Amniotic epithelial cell (primary cell): ENCODE measurements around the gene C19orf33.

Experiments
- DNase-seq: peaks from one replicate; pipeline ENCODE4 v3.0.0-alpha.2; 2010; ENCODE audit warnings: low read depth

Gene C19orf33

GRCh38 chr19:38280030-38280921, 23.8 kb upstream of the C19orf33 start:
- no peak for DNase-seq

DNA sequence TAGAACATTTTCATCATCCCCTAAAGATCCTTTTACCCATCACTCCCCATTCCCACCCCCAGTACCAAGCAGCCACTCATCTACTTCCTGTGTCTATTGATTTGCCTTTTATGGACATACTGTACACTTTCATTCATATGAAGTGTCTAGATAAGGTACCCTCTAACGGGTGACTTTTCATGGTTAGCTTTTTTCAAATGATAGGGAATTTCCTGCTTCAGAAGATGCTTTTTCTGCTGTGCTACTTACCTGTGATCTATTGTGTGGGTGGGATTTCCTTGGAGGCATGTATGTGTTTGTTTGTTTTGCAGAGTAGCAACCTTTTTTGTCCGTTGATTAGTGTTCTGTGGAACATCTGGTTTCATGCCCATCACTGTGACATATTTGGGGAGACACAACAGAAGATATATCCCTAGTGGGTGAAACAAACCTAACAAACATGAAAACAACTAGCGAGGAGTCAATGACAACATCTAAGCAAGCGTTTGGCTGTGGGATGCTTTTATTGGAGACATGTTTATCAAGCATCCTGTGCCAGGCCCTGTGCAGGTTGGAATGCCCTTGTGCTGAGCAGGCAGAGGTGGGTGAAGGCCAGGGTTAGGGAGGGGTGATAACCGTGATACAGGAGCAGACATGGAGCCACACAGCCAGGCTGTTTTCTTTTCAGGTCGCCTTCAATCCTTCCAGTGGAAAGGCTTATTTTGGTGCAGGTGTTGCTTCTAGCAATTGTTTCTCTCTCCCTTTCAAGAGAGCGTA, 22.1 kb upstream of the C19orf33 start:
- DNase-seq = no peak

DNA sequence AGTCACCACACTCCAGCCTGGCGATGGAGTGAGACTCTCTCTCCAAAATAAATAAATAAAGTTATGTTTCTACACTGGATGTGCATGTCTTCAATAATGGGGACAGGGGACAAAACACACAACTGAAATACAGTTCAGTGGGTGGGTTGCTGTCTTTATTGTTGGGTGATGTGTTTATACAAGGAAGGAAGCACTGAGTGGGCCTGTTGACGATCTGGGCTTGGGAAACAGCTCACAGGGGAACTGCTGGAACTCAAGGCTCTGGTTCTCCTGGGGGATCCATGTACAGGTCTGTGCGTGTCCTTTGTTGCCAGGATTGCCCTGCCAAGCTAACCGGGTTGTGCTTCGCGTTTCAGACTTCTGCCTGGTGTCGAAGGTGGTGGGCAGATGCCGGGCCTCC, 20.8 kb upstream of the C19orf33 start:
- no peak for DNase-seq

DNA sequence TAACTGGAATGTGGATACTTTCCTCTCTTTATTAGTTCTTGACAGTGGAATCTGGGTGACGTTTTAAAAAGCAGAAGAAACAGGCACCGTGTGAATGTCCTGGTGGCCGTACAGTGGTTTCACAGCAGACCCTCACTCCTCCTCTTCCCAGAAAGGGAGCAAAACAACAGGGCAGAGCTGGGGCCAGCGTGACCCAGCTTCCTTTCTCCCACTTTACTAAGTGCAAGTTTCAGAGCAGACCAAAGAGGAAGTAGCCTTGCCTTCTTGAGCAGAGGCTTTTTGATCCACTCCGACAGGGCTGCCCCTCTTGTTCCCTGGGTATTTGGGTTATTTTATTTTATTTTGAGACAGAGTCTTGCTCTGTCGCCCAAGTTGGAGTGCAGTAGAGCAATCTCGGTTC, 19.6 kb upstream of the C19orf33 start:
- no peak for DNase-seq

- DNase-seq = peak; percentile 28
Observed at GRCh38 chr19:38285567-38285966, 18.5 kb upstream of the C19orf33 start.

DNA sequence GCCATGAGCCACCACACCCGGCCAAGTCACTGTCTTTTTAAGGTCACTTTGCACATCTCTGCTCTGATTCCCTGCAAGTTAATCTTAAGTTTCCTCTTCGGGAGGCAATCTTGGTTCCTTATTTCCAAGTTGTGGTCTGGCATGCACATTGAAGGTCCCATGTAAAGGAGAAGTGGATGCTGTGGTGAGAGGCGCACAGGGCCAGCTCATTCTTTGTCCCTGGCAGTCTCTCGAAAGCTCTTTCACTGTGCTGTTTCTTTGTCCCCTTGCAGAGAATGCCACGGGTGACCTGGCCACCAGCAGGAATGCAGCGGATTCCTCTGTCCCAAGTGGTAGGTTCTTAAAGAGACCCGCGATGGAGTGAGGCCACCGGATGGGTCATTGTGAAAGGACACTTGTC, 16.4 kb upstream of the C19orf33 start:
- DNase-seq = no peak

DNA sequence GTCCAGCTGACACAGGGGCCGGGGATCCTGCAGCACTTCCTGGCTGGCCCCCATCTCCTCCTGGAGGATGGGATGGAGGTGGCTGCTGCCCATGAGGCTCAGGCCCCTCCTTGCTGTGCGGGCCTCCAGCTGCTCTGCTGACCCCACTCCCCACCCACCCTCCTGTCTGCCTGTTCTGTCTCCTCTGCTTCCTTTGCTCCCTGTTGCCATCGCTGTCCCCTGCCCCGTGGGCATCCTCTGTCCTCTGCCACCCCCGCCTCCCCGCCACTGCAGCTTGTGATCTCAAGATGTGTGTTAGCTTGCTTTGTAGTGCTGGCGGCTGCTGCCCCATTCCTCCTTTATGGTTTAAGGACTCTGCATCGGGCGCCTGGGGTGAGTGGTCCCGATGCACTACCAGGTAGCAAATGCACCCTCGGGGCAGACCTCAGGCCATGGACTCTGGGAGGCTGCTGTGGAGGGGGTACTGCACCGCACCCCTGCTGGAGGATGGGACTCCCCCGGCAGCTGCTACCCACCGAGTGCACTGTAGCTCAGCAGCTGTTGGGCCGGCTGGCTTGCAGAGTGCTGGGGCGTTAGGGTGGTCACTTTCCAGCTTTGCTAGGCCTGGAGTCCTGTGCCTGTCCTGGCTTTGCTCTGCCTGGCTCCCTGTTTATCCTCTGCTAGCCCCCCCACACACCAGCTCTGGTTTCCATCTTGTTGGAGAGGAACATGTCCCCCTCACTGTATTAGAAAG, 15.8 kb upstream of the C19orf33 start:
- DNase-seq = no peak

DNA sequence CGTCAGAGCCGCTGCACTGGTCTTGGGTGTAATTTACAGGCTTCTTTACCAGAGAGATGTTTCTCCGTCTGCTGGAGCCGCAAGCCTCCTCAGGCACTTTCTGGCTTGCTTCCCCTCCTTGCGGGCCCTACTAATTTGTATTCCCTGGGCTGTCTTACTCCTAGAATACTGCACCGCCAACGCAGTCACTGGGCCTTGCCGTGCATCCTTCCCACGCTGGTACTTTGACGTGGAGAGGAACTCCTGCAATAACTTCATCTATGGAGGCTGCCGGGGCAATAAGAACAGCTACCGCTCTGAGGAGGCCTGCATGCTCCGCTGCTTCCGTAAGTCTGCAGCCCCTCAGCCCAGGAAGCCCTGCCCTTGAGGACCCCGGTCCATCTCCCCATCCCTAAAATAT, 14.1 kb upstream of the C19orf33 start:
- no peak for DNase-seq

GRCh38 chr19:38290631-38291147, 13.4 kb upstream of the C19orf33 start:
- peak; percentile 86 for DNase-seq

DNA sequence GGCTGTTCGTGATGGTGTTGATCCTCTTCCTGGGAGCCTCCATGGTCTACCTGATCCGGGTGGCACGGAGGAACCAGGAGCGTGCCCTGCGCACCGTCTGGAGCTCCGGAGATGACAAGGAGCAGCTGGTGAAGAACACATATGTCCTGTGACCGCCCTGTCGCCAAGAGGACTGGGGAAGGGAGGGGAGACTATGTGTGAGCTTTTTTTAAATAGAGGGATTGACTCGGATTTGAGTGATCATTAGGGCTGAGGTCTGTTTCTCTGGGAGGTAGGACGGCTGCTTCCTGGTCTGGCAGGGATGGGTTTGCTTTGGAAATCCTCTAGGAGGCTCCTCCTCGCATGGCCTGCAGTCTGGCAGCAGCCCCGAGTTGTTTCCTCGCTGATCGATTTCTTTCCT, 12.2 kb upstream of the C19orf33 start:
- DNase-seq = no peak

GRCh38 chr19:38293281-38293680, 10.8 kb upstream of the C19orf33 start:
- no peak for DNase-seq

DNA sequence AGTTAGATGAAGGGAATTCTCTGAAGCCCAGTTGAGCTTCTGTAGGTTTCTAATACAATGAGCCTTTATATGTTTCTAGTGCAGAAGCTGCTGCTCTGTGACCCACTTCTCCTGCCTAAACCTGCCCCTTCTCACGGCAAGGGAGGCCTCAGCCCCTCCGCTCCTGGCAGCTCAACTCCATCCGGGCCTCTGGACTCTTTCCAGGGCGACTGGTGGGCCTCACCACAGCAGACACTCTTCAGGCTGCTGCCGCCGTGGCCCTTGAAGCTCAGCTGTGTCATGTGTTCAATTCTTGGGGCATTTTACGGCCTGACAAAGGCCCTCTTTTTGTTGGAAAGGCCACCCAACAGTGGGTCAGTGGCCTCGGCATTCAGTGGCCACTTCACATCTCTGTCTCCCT, 10.0 kb upstream of the C19orf33 start:
- DNase-seq = no peak

DNA sequence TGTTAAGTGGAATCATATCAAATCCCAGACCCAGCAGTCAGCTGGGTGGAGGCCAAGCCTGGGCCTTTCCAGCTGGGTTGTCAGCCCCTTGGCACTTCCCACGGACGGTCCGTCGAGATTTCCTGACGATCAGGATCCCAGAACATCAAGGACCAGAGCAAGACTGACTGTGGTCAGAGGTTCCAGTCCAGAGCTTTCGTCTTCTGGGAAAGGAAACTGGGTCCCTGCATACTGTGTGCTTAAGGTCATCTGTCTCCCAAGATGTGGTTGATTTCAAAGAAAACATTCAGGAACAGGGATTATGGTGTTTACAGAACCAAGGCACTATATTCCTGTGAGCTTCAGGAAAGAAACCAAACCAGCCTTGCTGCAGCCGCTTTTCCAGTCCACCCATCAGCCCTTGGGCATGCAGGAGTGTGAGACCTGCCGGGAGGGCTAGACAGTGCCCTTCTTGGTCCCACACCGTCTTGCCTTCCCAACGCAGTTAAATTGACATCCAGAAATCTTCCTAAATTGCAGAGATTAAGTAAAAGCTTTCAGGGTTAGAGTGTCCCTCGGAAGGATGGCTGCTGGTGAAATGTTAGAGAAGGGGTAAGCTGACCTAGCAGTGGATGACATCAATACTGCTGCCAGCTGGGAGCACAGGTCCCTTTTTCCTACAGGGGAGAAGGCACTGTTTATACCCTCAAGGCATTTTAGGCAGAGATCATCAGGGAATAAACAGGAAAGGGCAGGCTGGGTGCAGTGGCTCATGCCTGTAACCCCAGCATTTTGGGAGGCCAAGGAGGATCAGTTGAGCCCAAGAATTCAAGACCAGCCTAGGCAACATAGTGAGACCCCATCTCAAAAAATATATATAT, 5.0 kb upstream of the C19orf33 start:
- peak; percentile 81 for DNase-seq

DNA sequence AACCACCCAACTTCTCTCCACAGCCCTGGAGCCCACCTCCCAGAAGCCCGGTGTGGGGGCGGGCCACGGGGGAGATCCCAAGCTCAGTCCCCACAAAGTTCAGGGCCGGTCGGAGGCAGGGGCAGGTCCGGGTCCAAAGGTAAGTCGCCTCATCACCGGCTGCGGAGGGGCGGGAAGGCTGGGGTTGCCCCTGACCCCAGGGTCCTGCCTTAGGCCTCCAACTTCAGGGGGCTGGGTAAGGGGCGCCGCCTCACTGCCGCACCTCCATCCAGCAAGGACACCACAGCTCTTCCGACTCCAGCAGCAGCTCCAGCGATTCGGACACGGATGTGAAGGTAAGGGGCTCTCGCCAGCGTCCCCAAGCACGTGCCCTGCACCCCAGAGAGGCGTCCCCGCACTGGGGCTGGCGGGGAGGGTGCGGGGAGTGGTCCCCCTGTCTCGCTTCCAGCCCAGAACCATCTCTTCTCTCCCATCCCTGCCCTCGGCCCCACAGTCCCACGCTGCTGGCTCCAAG, 358 bp downstream of the C19orf33 start:
- DNase-seq = no peak

GRCh38 chr19:38304866-38305429, 897 bp downstream of the C19orf33 start:
- DNase-seq = peak; percentile 68

DNA sequence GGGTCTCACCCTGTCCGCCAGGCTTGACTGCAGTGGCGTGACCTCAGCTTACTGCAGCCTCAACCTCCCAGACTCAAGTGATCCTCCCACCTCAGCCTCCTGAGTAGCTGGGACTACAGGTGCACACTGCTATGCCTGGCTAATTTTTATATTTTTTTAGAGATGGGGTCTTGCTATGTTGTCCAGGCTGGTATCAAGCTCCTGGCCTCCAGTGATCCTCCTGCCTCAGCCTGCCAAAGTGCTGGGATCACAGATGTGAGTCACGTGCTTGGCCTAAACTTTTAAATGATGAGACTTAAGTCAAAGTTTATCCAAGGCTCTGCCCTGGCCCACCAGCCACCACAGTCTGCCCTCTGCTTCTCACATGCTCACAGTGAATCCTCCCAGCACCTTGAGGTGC, 2.2 kb downstream of the C19orf33 start:
- DNase-seq = no peak

- DNase-seq = no peak
Observed at GRCh38 chr19:38307076-38307475, 3.0 kb downstream of the C19orf33 start.

DNA sequence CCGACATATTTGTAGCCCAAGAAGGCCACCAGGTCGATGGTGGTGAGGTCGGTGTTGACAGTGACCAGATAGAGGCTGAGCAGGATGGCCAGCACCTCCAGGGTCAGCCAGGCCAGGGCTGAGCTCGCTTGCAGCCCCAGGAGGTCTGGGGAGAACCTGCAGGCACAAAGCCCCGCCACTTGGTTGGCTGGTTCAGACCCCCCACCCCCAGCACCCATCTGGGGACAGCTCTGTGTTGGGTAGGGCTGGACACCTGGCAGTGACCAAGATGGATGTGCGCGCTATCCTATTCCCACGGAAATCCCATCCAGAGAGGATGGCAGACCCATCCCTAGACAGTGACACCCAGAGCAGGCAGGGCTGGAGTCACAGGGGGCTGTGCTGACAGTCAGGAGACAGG, 3.5 kb downstream of the C19orf33 start:
- DNase-seq = no peak

GRCh38 chr19:38308006-38308766, 4.1 kb downstream of the C19orf33 start:
- DNase-seq = no peak
